Gastroesophageal sphincter (tissue), 3 donors: ENCODE results near the gene TSSK3.

Experiments
- CTCF ChIP-seq, 4 experiments: fragments of 200-600 bp in 2 of 4; fragments of 450-650 bp in 2 of 4; sonication (generic) in 1 of 4; IDR thresholded peaks; one replicate each; pipeline ENCODE4 v1.5.1; 2017 to 2019; ENCODE audit warnings: antibody characterized with exemption in 4 of 4, mild to moderate bottlenecking in 2 of 4, moderate library complexity in 2 of 4
- EP300 ChIP-seq: sonication (generic); formaldehyde crosslinking; IDR thresholded peaks from one replicate; pipeline ENCODE4 v1.6.1; 2017; ENCODE audit warnings: antibody characterized with exemption, mild to moderate bottlenecking
- POLR2A ChIP-seq, 2 donors: fragments of 450-650 bp; IDR thresholded peaks; one replicate each; pipeline ENCODE4 v1.6.1; 2017; ENCODE audit warnings: antibody characterized with exemption in 2 of 2, mild to moderate bottlenecking in 2 of 2, moderate library complexity in 1 of 2

GRCh38 chr1:32346532-32347157 is 15.7 kb upstream of the TSSK3 start:
- TF ChIP-seq EP300 (no peak), CTCF (IDR thresholded peaks at IDR 0.05) (no peak), POLR2A (IDR thresholded peaks at IDR 0.05) (no peak)
